ENCODE measurements around the gene COP1.

Gene COP1

DNA sequence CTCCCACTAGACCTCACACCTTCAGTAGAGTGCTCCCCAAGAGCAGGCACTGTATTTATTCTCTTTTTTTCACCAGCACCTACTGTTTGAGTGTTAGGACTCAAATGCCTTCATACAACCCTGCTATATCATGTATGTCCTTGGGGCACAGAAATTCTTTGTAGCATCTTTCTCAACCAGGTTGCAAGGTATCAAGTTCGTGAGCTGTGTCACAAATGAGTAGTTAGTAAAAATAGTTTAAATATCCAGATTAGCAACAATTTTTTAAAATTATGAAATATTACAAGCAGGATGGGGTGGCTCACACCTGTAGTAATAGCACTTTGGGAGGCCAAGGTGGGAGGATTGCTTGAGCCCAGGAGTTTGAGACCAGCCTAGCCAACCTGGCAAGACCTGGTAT lies 311.1 kb downstream of the COP1 start:
- DNase-seq (ENCODE audit: low read depth, low spot score) = no peak
